Stimulated activated CD4-positive, alpha-beta T cell treated with anti-CD3 and anti-CD28 coated beads, TNF-alpha, amount 100 ng/mL, for 24 hours (primary cell): ENCODE data around the gene ABT1.

Source experiments
- DNase-seq, 3 experiments: peaks; one replicate each; pipeline ENCODE4 v3.0.0-alpha.2; 2020; ENCODE audit warnings: low read depth in 3 of 3

The ABT1 gene

DNA sequence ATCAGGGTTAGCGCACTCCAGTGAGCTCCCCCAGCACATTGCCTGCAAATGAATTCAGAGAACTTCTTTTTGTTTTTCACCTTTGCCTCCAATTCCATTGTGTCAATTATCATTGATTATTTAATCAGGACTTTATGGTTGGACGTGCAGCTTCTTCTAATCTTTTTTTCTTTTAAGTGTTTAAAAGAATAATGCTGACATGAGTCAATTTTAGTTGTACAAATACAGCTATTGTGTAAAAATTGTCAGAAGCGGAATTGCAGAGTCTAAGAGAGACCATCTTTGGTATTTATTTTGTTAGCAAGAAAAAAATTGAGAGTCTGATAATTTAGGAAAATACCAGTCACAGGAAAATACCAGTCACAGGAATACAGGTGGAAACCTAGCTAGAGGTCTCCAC is 5.5 kb downstream of the ABT1 start:
- DNase-seq = no peak

DNA sequence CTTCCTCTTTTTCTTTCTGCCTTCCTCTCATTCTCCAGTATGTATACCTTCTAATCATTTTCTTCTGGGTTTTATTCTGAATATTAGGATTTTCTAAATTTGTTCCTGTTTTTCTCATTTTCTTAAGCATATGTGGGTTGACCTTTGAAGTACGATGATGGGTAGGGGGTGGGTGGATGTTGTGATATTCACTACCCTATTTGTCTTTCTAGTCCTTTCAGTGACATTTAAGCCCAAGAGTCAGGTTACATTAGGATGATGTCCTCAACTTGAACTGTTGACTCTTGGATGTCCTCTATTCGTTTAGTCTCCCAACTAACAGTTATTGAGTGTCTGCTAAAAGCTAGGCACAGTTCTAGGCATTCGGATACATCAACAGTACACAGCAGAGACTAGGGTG is 7.3 kb downstream of the ABT1 start:
- DNase-seq = no peak

DNA sequence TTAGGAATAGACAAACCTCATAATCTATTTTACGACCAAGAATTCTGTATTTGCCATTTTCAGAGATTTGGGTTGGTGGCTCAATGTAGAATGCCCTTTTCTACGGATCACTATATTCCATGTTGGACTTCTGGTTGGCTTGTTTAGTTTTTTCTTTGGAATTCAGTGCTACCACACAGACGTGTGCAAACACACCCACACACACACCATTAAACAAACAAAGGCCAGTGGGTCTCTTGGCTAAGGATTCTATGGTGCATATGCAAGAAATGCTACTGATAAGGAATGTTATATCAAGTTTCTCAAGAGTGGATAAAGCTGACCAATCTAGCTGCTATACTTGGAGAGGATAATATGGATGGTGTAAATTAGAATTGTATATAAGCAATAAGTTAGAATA is 8.0 kb downstream of the ABT1 start:
- DNase-seq = no peak

DNA sequence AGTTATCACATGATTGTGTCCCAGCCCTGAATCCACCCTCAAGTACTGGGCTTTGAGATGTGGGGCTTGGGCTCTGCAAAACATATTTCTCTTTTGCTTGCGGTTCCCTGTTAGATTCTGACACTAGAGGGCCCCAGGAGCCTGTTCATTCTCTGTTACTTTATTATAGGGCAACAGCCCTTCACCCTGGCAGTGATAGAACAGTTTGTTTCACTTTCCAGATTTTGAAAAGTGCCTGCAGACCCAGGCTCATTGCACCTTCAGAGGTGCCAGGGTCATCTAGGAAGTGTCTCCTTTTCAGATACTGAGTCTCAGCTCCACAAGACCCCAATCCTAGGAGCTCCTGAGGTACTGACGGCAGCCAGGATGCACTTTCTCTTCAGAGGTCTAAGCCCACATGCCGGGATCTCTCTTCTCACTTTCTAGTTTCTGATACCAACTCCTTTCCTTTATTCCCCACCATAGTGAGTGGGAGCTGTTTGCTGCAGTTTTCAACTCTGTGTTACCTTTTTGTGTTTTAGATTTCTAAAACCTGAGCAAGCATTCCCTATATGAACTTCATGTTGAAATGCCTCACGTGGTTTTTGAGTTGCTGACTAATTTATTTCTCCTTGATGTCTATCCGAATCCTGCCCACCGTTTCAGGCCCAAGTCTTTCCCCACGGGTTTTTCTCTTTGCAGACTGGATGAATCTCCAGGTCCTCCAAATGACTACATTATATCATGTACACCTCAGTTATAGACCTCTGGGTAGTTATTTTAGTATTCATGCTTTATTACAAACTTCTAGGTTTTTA is 10.9 kb downstream of the ABT1 start:
- peak; percentile 28 to 35 (median 28) for DNase-seq

- no peak for DNase-seq
Observed at GRCh38 chr6:26609463-26609862, 12.7 kb downstream of the ABT1 start.

GRCh38 chr6:26611599-26611998 is 14.8 kb downstream of the ABT1 start:
- DNase-seq = no peak

- DNase-seq = no peak
Observed at GRCh38 chr6:26613201-26613600, 16.4 kb downstream of the ABT1 start.

DNA sequence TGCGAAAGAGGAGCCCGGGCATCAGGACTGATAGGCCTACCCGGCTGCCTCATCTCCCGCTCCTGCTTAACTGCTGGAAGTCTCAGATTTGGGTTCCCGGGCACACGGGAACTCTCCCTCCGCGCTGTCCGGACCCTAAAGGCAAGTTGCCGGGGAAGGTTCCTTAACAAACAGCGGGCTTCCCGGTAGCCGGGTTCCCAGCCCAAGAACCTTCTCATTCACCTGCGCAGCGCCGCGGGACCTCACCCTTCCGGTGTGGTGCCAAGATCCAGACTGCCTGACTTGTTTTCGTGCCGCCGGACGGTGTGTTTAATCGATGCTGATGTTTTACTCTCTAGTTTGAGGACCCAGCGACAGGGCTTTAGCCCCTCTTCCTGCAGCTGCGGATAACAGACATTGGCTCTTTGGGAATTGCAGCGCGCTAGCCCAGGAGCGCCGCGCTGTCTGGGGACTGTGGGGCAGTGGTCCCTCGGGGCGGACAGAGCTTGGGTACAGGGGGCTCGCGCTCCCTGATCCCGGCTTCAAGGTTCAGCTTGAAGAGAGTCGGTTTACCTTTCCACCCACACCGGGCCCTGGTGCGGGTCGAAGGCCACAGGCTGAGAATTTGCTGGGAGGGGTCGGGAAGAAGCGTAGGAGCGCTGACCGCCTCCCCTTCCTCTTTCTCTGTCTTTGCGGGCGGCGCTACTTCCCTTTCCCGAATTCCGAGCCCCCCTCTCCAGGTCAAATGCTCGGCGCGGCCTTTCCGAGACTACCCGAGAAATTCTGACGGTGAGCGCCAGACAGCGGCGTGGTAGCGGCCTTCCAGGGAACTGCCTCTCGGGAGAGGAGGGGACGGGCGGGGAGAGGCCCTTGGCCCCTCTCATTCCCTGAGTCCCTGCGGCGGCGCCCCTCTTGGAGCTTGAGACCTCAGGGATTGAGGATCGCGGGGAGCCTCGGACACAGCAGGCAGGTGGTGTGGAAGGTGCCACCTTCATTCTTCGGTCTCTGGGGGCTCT is 17.2 kb downstream of the ABT1 start:
- DNase-seq = no peak

DNA sequence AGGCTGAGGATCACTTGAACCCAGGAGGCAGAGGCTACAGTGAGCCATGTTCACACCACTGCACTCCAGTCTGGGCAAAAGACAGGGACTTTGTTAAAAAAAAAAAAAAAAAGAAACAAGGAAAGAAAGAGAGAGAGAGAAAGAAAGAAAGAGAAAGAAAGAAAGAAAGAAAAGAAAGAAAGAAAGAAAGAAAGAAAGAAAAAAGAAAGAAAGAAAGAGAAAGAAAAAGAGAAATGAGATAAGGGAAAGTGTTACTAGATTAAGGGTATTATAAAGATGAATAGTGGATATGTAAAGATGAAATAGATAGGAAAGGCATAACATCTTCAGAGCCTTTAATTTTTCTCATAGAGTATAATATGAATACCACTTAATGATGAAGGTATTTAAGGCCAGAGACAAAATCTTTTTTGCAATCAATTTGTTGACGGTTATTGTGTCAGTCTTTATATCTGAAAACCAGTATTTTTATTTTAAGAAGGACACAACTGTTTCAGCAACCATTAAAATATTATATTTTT is 26.6 kb downstream of the ABT1 start:
- DNase-seq = no peak

- DNase-seq = no peak
Observed at GRCh38 chr6:26624557-26624956, 27.8 kb downstream of the ABT1 start.

DNA sequence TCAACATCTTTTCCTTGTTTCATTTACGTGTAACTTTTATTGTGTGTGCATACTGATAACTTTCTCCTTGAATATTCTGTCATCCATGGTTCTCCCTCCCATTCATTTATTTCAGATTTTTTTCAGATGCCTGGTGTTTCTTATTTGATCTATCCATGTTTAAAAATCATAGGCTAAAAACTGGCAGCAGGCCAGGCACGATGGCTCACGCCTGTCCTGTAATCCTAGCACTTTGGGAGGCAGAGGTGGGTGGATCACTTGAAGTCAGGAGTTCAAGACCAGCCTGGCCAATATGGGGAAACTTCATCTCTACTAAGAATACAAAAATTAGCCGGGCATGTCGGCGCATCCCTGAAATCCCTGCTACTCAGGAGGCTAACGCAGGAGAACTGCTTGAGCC is 31.1 kb downstream of the ABT1 start:
- no peak for DNase-seq

DNA sequence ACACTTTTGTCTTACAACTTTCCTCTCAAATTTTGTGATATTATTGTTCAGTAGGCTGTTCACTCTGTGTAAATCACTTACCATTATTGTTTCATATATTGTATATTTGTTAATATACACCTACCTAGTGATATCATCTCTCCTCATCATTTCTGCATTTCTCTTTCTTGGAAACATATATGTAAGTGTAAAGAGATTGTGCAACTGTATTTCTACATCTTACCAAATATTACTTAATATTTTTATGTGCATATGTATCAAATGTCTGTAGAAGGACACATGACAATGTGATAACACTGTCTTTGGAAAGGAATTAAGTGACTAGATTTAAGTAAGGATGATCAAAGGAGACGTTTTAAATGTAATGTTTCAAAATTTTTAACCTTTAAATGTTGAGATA is 32.6 kb downstream of the ABT1 start:
- DNase-seq = no peak

- no peak for DNase-seq
Observed at GRCh38 chr6:26640806-26641205, 44.1 kb downstream of the ABT1 start.

GRCh38 chr6:26646074-26646473 is 49.3 kb downstream of the ABT1 start:
- no peak for DNase-seq
